ENCODE measurements around the gene OMA1. TPM values are rescaled to one million over a fixed set of nuclear protein-coding genes. Genes with fewer than 3 reads are reported as not detected.

The OMA1 gene
- total RNA-seq, 1 experiment from 2014 or later, result 21.9 TPM

DNA sequence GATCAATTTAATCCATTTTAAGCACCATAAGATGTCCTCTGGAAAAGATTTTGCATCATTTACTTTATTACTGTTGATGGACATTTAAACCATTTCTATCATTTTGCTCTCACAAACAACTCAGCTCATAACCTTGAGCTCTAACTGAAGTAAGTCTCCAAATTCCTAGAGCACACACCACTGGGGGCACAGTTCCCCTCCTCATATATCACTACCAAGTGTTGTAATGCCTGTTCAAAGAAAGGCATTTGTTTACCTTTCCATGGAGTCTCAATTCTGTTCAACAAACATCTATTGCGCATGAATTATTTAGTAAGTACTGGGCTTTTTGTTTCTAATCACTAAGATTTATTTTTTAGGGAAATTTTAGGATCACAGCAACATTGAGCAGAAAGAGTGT is 8.9 kb upstream of the OMA1 start:
- no peaks in the 10 kb centered on the region for H3K79me2 ChIP-seq (ENCODE audit: insufficient read depth, low read length)
- TF ChIP-seq FOSL1 (IDR thresholded peaks at IDR 0.05; ENCODE audit: low read depth), result no peak
- TF ChIP-seq EGR1 (IDR thresholded peaks at IDR 0.05; ENCODE audit: low read depth), result no peak
- no peak for TF ChIP-seq TCF7L2 (IDR thresholded peaks at IDR 0.05; ENCODE audit: borderline replicate concordance, extremely low read depth, insufficient read depth, insufficient read length)
- TF ChIP-seq, protein P1, sequence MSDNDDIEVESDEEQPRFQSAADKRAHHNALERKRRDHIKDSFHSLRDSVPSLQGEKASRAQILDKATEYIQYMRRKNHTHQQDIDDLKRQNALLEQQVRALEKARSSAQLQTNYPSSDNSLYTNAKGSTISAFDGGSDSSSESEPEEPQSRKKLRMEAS (IDR thresholded peaks at IDR 0.05), result no peak
- TF ChIP-seq CBX3 (IDR thresholded peaks at IDR 0.05; ENCODE audit: low read depth), result no peak
- TF ChIP-seq EZH2phosphoT487 (IDR thresholded peaks at IDR 0.05; ENCODE audit: borderline replicate concordance), result no peak
- TF ChIP-seq, protein P2, sequence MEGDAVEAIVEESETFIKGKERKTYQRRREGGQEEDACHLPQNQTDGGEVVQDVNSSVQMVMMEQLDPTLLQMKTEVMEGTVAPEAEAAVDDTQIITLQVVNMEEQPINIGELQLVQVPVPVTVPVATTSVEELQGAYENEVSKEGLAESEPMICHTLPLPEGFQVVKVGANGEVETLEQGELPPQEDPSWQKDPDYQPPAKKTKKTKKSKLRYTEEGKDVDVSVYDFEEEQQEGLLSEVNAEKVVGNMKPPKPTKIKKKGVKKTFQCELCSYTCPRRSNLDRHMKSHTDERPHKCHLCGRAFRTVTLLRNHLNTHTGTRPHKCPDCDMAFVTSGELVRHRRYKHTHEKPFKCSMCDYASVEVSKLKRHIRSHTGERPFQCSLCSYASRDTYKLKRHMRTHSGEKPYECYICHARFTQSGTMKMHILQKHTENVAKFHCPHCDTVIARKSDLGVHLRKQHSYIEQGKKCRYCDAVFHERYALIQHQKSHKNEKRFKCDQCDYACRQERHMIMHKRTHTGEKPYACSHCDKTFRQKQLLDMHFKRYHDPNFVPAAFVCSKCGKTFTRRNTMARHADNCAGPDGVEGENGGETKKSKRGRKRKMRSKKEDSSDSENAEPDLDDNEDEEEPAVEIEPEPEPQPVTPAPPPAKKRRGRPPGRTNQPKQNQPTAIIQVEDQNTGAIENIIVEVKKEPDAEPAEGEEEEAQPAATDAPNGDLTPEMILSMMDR (IDR thresholded peaks at IDR 0.05 in 2 of 3, conservative IDR thresholded peaks at IDR 0.05 in 1 of 3; ENCODE audit: borderline replicate concordance in 1 of 3, insufficient read depth in 1 of 3, low read depth in 2 of 3, low read length in 2 of 3), result no peak
- TF ChIP-seq CEBPB (IDR thresholded peaks at IDR 0.05; ENCODE audit: low read depth), result no peak
- no peak for TF ChIP-seq POLR2A (IDR thresholded peaks at IDR 0.05; ENCODE audit: borderline replicate concordance, extremely low read depth, insufficient read depth, insufficient read length)
- TF ChIP-seq, protein P3, sequence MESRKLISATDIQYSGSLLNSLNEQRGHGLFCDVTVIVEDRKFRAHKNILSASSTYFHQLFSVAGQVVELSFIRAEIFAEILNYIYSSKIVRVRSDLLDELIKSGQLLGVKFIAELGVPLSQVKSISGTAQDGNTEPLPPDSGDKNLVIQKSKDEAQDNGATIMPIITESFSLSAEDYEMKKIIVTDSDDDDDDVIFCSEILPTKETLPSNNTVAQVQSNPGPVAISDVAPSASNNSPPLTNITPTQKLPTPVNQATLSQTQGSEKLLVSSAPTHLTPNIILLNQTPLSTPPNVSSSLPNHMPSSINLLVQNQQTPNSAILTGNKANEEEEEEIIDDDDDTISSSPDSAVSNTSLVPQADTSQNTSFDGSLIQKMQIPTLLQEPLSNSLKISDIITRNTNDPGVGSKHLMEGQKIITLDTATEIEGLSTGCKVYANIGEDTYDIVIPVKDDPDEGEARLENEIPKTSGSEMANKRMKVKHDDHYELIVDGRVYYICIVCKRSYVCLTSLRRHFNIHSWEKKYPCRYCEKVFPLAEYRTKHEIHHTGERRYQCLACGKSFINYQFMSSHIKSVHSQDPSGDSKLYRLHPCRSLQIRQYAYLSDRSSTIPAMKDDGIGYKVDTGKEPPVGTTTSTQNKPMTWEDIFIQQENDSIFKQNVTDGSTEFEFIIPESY (IDR thresholded peaks at IDR 0.05; ENCODE audit: extremely low read depth, insufficient replicate concordance, low read length), result no peak
- no peak for TF ChIP-seq ZFX (IDR thresholded peaks at IDR 0.05)
- TF ChIP-seq YY1 (IDR thresholded peaks at IDR 0.05; ENCODE audit: extremely low read depth, insufficient replicate concordance, low read depth, low read length), result no peak
- no peak for TF ChIP-seq EZH2 (IDR thresholded peaks at IDR 0.05)
- TF ChIP-seq RAD21 (IDR thresholded peaks at IDR 0.05; ENCODE audit: low read depth), result no peak
- no peak for TF ChIP-seq JUND (IDR thresholded peaks at IDR 0.05)
- no peak for TF ChIP-seq ZNF274 (IDR thresholded peaks at IDR 0.05; ENCODE audit: low read depth, low read length)
- TF ChIP-seq POLR2AphosphoS5 (IDR thresholded peaks at IDR 0.05; ENCODE audit: low read depth, low read length), result no peak
- no peak for TF ChIP-seq SIN3A (IDR thresholded peaks at IDR 0.05; ENCODE audit: low read depth)
- no peak for TF ChIP-seq ELF1 (IDR thresholded peaks at IDR 0.05; ENCODE audit: borderline replicate concordance, low read depth)
- TF ChIP-seq SP1 (IDR thresholded peaks at IDR 0.05; ENCODE audit: low read depth), result no peak
- POLR2A ChIA-PET, result no interaction called here
- H3K9me3 ChIP-seq (ENCODE audit: control insufficient read depth in 1 of 2, insufficient read depth in 1 of 2, low read depth in 1 of 2, low read length in 2 of 2), result no peaks in the 10 kb centered on the region
- no TSS peak for BruUV-seq (replicated peaks)
- H3K4me3 ChIP-seq (replicated peaks in 1 of 2; ENCODE audit: low read depth in 1 of 2, low read length in 2 of 2), result no peak overlapping the region
- H4K20me1 ChIP-seq (ENCODE audit: insufficient read depth), result no peaks in the 10 kb centered on the region
- H3K9ac ChIP-seq (ENCODE audit: low read length), result no peak overlapping the region
- no peak overlapping the region for H2AFZ ChIP-seq (ENCODE audit: low read depth, low read length, poor library complexity, severe bottlenecking)
- no peaks in the 10 kb centered on the region for H3K9me2 ChIP-seq (ENCODE audit: insufficient read depth)
- RAD21 ChIA-PET (ENCODE audit: low non-redundant PET in 1 of 2, low total read pairs in 2 of 2, uncharacterized antibody in 2 of 2, unreplicated experiment in 2 of 2), result no interaction called here
- H3K4me2 ChIP-seq (ENCODE audit: low read length), result no peak overlapping the region
- H3K27me3 ChIP-seq (ENCODE audit: insufficient read depth, low read length), result no peaks in the 10 kb centered on the region
- no peaks in the 10 kb centered on the region for H3K36me3 ChIP-seq (ENCODE audit: control insufficient read depth in 1 of 2, insufficient read depth in 2 of 2, low read length in 2 of 2)
- no peak overlapping the region for H3K27ac ChIP-seq (ENCODE audit: low read depth, low read length)
- DNase-seq (ENCODE audit: low read depth, low spot score) (no peak), ATAC-seq (no peak)
- CTCF ChIA-PET, result no interaction called here
- intact Hi-C loops (cut with micrococcal nuclease), result no loop called here
- no peaks in the 10 kb centered on the region for H3K4me1 ChIP-seq (ENCODE audit: control insufficient read depth in 1 of 2, insufficient read depth in 2 of 2, low read length in 2 of 2)

Data from HCT116 (cell line).